ENCODE data around the gene RNF213. TPM values are rescaled to one million over a fixed set of nuclear protein-coding genes. Genes with fewer than 3 reads are reported as not detected.

The RNF213 gene
- total RNA-seq, 4 donors from 2014 or later = 57.8 to 197 (median 94.1) TPM

GRCh38 chr17:80432961-80433550, 172.4 kb downstream of the RNF213 start:
- H3K4me1 ChIP-seq = no peaks in the 10 kb centered on the region
- H3K9me3 ChIP-seq = no peaks in the 10 kb centered on the region
- no peaks in the 10 kb centered on the region for H3K27me3 ChIP-seq
- no peak for TF ChIP-seq POLR2A (IDR thresholded peaks at IDR 0.05)
- TF ChIP-seq CTCF (IDR thresholded peaks at IDR 0.05) = no peak
- no peak for TF ChIP-seq EP300 (IDR thresholded peaks at IDR 0.05)
- TF ChIP-seq POLR2AphosphoS5 (IDR thresholded peaks at IDR 0.05) = no peak
- H3K4me3 ChIP-seq = no peak overlapping the region
- 94% methylated on average over 2 of the region's 6 CpGs for WGBS
- peaks cover 7% of the 10 kb centered on the region for H3K36me3 ChIP-seq
- no peak overlapping the region for H3K27ac ChIP-seq
- DNase-seq (ENCODE audit: low spot score in 2 of 2) = no peak

- Histone ChIP-seq H3K36me3 (peaks cover 7% of the 10 kb centered on the region), H3K4me1 (no peaks in the 10 kb centered on the region), H3K4me3 (no peak overlapping the region), H3K9me3 (no peaks in the 10 kb centered on the region), H3K27ac (no peak overlapping the region), H3K27me3 (no peaks in the 10 kb centered on the region)
- no peak for DNase-seq (ENCODE audit: low spot score in 2 of 2)
- WGBS = 83% methylated on average over 12 of the region's 12 CpGs
- TF ChIP-seq CTCF (IDR thresholded peaks at IDR 0.05) = no peak
- TF ChIP-seq POLR2AphosphoS5 (IDR thresholded peaks at IDR 0.05) = no peak
- TF ChIP-seq POLR2A (IDR thresholded peaks at IDR 0.05) = no peak
- TF ChIP-seq EP300 (IDR thresholded peaks at IDR 0.05) = no peak
Measured at GRCh38 chr17:80433916-80434666, 173.4 kb downstream of the RNF213 start.

GRCh38 chr17:80437532-80437931, 176.9 kb downstream of the RNF213 start:
- WGBS = 87% methylated on average over 10 of the region's 10 CpGs
- Histone ChIP-seq H3K27me3 (no peaks in the 10 kb centered on the region), H3K27ac (no peak overlapping the region), H3K36me3 (no peaks in the 10 kb centered on the region), H3K4me3 (no peak overlapping the region), H3K4me1 (no peaks in the 10 kb centered on the region), H3K9me3 (no peaks in the 10 kb centered on the region)
- no peak for DNase-seq (ENCODE audit: low spot score in 2 of 2)
- TF ChIP-seq CTCF (IDR thresholded peaks at IDR 0.05) = no peak
- TF ChIP-seq POLR2AphosphoS5 (IDR thresholded peaks at IDR 0.05) = no peak
- no peak for TF ChIP-seq POLR2A (IDR thresholded peaks at IDR 0.05)
- no peak for TF ChIP-seq EP300 (IDR thresholded peaks at IDR 0.05)

GRCh38 chr17:80438806-80439205, 178.2 kb downstream of the RNF213 start:
- no peak for TF ChIP-seq CTCF (IDR thresholded peaks at IDR 0.05)
- no peak for TF ChIP-seq POLR2A (IDR thresholded peaks at IDR 0.05)
- TF ChIP-seq EP300 (IDR thresholded peaks at IDR 0.05) = no peak
- TF ChIP-seq POLR2AphosphoS5 (IDR thresholded peaks at IDR 0.05) = no peak
- WGBS = 83% methylated on average over 2 of the region's 5 CpGs
- no peak overlapping the region for H3K4me3 ChIP-seq
- H3K4me1 ChIP-seq = no peaks in the 10 kb centered on the region
- no peak for DNase-seq (ENCODE audit: low spot score in 2 of 2)
- no peak overlapping the region for H3K27ac ChIP-seq
- no peaks in the 10 kb centered on the region for H3K27me3 ChIP-seq
- no peaks in the 10 kb centered on the region for H3K36me3 ChIP-seq
- H3K9me3 ChIP-seq = no peaks in the 10 kb centered on the region

- Histone ChIP-seq H3K27ac (no peak overlapping the region), H3K9me3 (no peaks in the 10 kb centered on the region), H3K27me3 (no peaks in the 10 kb centered on the region), H3K4me3 (no peak overlapping the region), H3K4me1 (no peaks in the 10 kb centered on the region), H3K36me3 (no peaks in the 10 kb centered on the region)
- no peak for TF ChIP-seq POLR2A (IDR thresholded peaks at IDR 0.05)
- TF ChIP-seq CTCF (IDR thresholded peaks at IDR 0.05) = no peak
- WGBS = 79% methylated on average over 9 of the region's 9 CpGs
- no peak for DNase-seq (ENCODE audit: low spot score in 2 of 2)
Measured at GRCh38 chr17:80439499-80439898, 178.8 kb downstream of the RNF213 start.
